Chondrocyte (in vitro differentiated cells): ENCODE data around the gene RREB1. TPM values are rescaled to one million over a fixed set of nuclear protein-coding genes. Genes with fewer than 3 reads are reported as not detected.
A peak's percentile ranks its signal among the peaks of the same experiment; 100 is the strongest.
"Not testable (repeated sequence)": the region's sequence is repeated elsewhere in the genome, so short reads cannot be mapped to it uniquely, and the experiment has no call there.

Source experiments
- DNase-seq: peaks from one replicate; pipeline ENCODE4 v3.0.0; 2021; ENCODE audit warnings: mixed read lengths, low spot score
- H3K27ac Mint-ChIP-seq: one replicate; pipeline ENCODE4 v1.8.0; 2021; ENCODE audit warnings: mild to moderate bottlenecking, moderate library complexity, mixed read lengths; ENCODE audit not compliant: unreplicated experiment
- H3K27me3 Mint-ChIP-seq: 2 replicates; pipeline ENCODE4 v1.8.0; 2021; ENCODE audit warnings: low read depth, mixed read lengths
- H3K36me3 Mint-ChIP-seq: 2 replicates; pipeline ENCODE4 v1.8.0; 2021; ENCODE audit warnings: low read depth, mixed read lengths
- H3K4me1 Mint-ChIP-seq: 2 replicates; pipeline ENCODE4 v1.8.0; 2021; ENCODE audit warnings: low read depth, mild to moderate bottlenecking, mixed read lengths
- H3K4me3 Mint-ChIP-seq: one replicate; pipeline ENCODE4 v1.8.0; 2021; ENCODE audit warnings: mild to moderate bottlenecking, moderate library complexity, mixed read lengths; ENCODE audit not compliant: unreplicated experiment
- H3K9me3 Mint-ChIP-seq: 2 replicates; pipeline ENCODE4 v1.8.0; 2021; ENCODE audit warnings: low read depth, mixed read lengths
- total RNA-seq: library from RNA; stranded (reverse); gene quantifications from 3 replicates; pipeline ENCODE4 v1.2.1, GENCODE V29; 2021
- TF ChIP-seq, protein P1 (sequence below): fragments of 200-600 bp; sonication (generic); IDR thresholded peaks from 2 replicates; pipeline ENCODE4 v1.5.0; 2021; ENCODE audit warnings: antibody characterized with exemption, mild to moderate bottlenecking, moderate library complexity

RREB1 gene
- total RNA-seq, 1 donor from 2014 or later: 28.4 TPM

DNA sequence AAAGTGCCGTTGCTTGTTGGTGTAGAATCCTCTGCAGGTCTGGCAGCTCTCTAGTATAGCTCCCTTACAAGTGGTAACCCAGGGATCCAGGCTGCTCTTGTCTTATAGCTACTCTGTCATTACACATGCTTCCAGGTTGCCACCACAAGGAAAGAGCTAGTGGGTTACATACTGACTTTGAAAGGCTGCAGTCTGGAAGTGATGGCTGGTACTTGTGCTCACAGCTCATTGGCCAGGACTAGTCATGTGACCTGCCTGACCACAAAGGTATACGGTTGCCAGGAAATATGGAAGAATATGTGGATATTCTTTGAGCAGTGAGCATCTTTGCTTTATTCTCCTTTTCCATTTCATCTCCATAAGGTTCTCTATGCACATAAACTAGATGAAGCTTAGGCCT, 46.0 kb downstream of the RREB1 start:
- no peak overlapping the region for H3K4me3 Mint-ChIP-seq

DNA sequence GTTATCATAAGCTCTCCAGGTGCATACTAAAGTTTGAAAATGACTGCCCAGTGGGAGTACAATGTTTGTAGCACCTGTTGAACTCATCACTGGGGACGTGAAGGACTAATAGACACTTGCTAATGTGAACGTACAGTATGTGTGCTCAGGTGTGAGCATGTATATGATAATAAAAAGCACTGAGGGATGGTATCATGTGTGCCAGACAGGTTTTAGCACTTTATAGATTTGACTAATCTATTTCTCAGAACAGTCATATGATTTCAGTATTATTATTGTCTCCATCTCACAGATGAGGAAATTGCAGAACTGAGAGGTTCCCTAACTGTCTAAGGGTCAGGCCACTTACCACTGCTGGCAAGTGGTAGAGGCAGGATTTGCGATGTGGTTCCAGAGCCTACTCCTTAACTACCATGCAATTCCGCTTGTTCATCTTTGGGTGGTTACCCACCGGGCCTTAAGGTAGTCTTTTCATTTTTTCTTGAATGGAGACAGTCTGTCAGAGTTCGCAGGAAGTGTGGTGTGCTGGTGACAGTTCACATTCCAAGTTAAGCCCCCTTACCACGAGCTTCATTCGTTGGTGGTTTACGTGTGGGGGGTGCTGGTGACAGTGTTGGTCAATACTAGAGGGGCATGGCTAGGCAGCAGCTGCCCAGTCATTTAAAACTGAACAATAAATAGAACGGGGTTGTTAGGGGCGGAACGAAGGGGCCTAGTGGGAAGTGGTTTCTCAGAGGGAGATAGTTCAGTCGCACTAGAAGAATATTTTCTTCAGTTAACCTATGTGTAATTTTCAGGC, 46.8 kb downstream of the RREB1 start:
- Mint-ChIP-seq H3K27me3 (no peaks in the 10 kb centered on the region), H3K9me3 (no peaks in the 10 kb centered on the region), H3K4me1 (peaks cover 68% of the 10 kb centered on the region), H3K27ac (no peak overlapping the region), H3K4me3 (no peak overlapping the region), H3K36me3 (no peaks in the 10 kb centered on the region)
- TF ChIP-seq, protein P1, sequence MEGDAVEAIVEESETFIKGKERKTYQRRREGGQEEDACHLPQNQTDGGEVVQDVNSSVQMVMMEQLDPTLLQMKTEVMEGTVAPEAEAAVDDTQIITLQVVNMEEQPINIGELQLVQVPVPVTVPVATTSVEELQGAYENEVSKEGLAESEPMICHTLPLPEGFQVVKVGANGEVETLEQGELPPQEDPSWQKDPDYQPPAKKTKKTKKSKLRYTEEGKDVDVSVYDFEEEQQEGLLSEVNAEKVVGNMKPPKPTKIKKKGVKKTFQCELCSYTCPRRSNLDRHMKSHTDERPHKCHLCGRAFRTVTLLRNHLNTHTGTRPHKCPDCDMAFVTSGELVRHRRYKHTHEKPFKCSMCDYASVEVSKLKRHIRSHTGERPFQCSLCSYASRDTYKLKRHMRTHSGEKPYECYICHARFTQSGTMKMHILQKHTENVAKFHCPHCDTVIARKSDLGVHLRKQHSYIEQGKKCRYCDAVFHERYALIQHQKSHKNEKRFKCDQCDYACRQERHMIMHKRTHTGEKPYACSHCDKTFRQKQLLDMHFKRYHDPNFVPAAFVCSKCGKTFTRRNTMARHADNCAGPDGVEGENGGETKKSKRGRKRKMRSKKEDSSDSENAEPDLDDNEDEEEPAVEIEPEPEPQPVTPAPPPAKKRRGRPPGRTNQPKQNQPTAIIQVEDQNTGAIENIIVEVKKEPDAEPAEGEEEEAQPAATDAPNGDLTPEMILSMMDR: no peak
- no peak for DNase-seq

More for the DNA sequence above, 46.0 kb downstream of the RREB1 start:
- H3K4me1 Mint-ChIP-seq: peaks cover 72% of the 10 kb centered on the region
- no peaks in the 10 kb centered on the region for H3K36me3 Mint-ChIP-seq
- no peaks in the 10 kb centered on the region for H3K27me3 Mint-ChIP-seq
- no peaks in the 10 kb centered on the region for H3K9me3 Mint-ChIP-seq
- no peak overlapping the region for H3K27ac Mint-ChIP-seq
- TF ChIP-seq, protein P1: no peak
- DNase-seq: no peak

DNA sequence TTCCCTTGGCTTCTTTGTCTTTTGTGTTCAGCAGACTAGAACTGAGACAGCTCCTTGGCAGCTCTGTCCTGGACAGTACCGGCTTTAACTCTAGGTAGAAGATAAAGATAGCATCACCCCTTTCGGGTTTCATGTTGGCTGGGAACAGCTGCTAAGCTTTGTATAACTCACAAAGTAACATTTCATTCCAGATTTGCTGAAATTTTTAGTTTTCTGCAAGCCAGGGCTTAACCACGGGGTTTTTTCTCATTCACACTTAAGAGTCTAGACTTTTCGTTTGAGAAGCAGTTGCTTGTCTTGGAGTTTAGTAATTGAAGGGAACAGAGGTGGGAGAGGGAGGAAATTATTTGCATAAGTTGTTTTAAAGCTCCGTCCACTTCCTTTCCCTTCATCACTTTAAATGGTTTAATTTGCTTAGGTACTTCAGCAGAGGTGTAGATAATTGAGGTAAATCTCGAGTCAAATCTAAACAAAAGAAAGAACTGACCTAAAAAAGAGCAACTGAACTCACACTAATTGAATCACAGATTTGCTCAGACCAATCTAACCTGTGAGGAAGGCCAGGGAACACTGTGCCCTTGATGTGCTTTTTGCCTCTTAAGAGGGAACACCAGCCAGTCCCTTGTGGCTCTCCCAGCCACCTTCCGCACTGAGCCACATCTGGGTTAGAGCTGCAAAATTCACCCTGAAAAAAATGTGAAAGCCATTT, 48.3 kb downstream of the RREB1 start:
- Mint-ChIP-seq H3K4me3 (no peak overlapping the region), H3K4me1 (peaks cover 57% of the 10 kb centered on the region), H3K36me3 (no peaks in the 10 kb centered on the region), H3K27ac (peak overlapping the region; percentile 68), H3K9me3 (no peaks in the 10 kb centered on the region), H3K27me3 (no peaks in the 10 kb centered on the region)
- DNase-seq: no peak
- TF ChIP-seq, protein P1: no peak

DNA sequence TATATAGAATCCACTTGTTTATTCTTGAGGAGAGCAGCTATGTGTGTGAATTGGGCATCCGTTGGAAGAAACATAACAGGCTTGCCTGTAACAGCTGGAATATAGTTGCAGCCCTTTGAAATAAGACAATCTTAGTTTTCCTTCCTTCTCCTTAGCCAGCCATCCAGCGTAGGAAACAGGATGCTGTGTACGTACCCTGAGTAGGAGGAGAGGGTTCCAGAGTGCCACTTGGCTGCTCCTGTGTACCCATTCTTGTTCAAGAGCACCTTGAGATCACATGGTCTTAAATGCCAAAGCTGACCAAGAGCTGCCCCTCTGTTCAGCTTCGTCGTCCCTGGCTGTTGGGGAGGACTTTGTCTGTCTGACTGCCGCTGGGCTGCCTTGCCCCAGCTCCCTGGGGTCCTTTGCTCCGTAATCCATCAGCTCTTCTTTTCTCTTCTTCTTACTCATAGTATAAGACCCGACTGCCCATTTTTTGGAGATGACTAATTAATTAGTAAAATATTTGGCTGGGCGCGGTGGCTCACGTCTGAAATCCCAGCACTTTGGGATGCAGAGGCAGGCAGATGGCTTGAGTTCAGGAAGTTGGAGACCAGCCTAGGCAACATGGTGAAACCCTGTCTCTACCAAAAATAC, 49.0 kb downstream of the RREB1 start:
- no peaks in the 10 kb centered on the region for H3K27me3 Mint-ChIP-seq
- peak overlapping the region; percentile 38 for H3K4me3 Mint-ChIP-seq
- no peaks in the 10 kb centered on the region for H3K36me3 Mint-ChIP-seq
- DNase-seq: no peak
- no peaks in the 10 kb centered on the region for H3K9me3 Mint-ChIP-seq
- TF ChIP-seq, protein P1: no peak
- peaks cover 56% of the 10 kb centered on the region for H3K4me1 Mint-ChIP-seq
- H3K27ac Mint-ChIP-seq: peak overlapping the region; percentile 68

DNA sequence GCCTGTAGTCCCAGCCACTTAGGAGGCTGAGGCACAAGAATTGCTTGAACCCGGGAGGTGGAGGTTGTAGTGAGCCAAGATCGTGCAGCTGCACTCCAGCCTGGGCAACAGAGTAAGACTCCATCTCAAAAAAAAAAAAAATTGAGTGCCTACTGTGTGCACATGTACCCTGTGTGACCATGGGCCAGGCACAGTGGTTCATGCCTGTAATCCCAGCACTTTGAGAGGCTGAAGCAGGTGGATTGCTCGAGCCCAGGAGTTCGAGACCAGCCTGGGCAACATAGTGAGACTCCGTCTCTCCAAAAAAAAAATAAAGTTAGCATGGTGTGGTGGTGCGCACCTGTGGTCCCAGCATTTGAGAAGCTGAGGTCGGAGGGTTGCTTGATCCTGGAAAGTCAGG, 49.5 kb downstream of the RREB1 start:
- Mint-ChIP-seq H3K4me1 (peaks cover 52% of the 10 kb centered on the region), H3K27ac (peak overlapping the region; percentile 83), H3K4me3 (peak overlapping the region; percentile 38)
- DNase-seq, H3K9me3 Mint-ChIP-seq, H3K36me3 Mint-ChIP-seq, H3K27me3 Mint-ChIP-seq: not testable (repeated sequence)
